RWPE2 (cell line): ENCODE data around the gene DMRTC2.

ENCODE experiments used
- ATAC-seq: fragments of 200-7000 bp; cut with Tn5 transposase; 3 replicates; pipeline ENCODE4 v1.9.1; 2021; ENCODE audit warnings: low read depth
- DNase-seq: peaks from one replicate; pipeline ENCODE4 v3.0.0-alpha.2; 2020; ENCODE audit warnings: low spot score
- H3K27ac ChIP-seq: fragments of 450-650 bp; 2 replicates; pipeline ENCODE4 v1.5.1; 2017; ENCODE audit warnings: mild to moderate bottlenecking; ENCODE audit not compliant: poor library complexity, severe bottlenecking
- H3K27me3 ChIP-seq: fragments of 250-450 bp; sonication (Bioruptor Pico); 2 replicates; pipeline ENCODE4 v1.5.1; 2021; ENCODE audit warnings: mild to moderate bottlenecking, moderate library complexity; ENCODE audit not compliant: insufficient read depth, poor library complexity, severe bottlenecking
- H3K36me3 ChIP-seq: fragments of 250-450 bp; sonication (Bioruptor Pico); 2 replicates; pipeline ENCODE4 v1.5.1; 2020; ENCODE audit warnings: low read depth, mild to moderate bottlenecking, moderate library complexity
- H3K4me1 ChIP-seq: fragments of 250-450 bp; sonication (Bioruptor Pico); 2 replicates; pipeline ENCODE4 v1.5.1; 2021; ENCODE audit warnings: mild to moderate bottlenecking, moderate library complexity; ENCODE audit not compliant: insufficient read depth, poor library complexity, severe bottlenecking
- H3K4me3 ChIP-seq: fragments of 250-450 bp; sonication (Bioruptor Pico); 2 replicates; pipeline ENCODE4 v1.5.1; 2021; ENCODE audit warnings: mild to moderate bottlenecking, moderate library complexity; ENCODE audit not compliant: severe bottlenecking
- H3K9me3 ChIP-seq: fragments of 250-450 bp; sonication (Bioruptor Pico); 2 replicates; pipeline ENCODE4 v1.5.1; 2021; ENCODE audit warnings: mild to moderate bottlenecking, moderate library complexity; ENCODE audit not compliant: severe bottlenecking
- CTCF ChIP-seq: fragments of 450-650 bp; IDR thresholded peaks from one replicate; pipeline ENCODE4 v1.5.1; 2017; ENCODE audit warnings: mild to moderate bottlenecking, moderate library complexity; ENCODE audit not compliant: poor library complexity, severe bottlenecking

Gene DMRTC2

GRCh38 chr19:41810301-41810700, 34.5 kb upstream of the DMRTC2 start:
- Histone ChIP-seq H3K27ac (no peak overlapping the region), H3K36me3 (no peaks in the 10 kb centered on the region), H3K27me3 (no peaks in the 10 kb centered on the region), H3K9me3 (no peaks in the 10 kb centered on the region), H3K4me3 (no peak overlapping the region), H3K4me1 (no peaks in the 10 kb centered on the region)
- ATAC-seq (no peak), DNase-seq (no peak)
- no peak for TF ChIP-seq CTCF

- Histone ChIP-seq H3K9me3 (no peaks in the 10 kb centered on the region), H3K27ac (no peak overlapping the region), H3K36me3 (no peaks in the 10 kb centered on the region), H3K4me1 (no peaks in the 10 kb centered on the region), H3K4me3 (no peak overlapping the region), H3K27me3 (no peaks in the 10 kb centered on the region)
- ATAC-seq (no peak), DNase-seq (no peak)
- no peak for TF ChIP-seq CTCF
These were observed 33.8 kb upstream of the DMRTC2 start for GRCh38 chr19:41811036-41811435.

GRCh38 chr19:41811981-41812380, 32.9 kb upstream of the DMRTC2 start:
- Histone ChIP-seq H3K27ac (no peak overlapping the region), H3K27me3 (no peaks in the 10 kb centered on the region), H3K9me3 (no peaks in the 10 kb centered on the region), H3K4me3 (no peak overlapping the region), H3K36me3 (no peaks in the 10 kb centered on the region), H3K4me1 (no peaks in the 10 kb centered on the region)
- TF ChIP-seq CTCF, result no peak
- ATAC-seq (no peak), DNase-seq (no peak)

GRCh38 chr19:41813911-41814310, 30.9 kb upstream of the DMRTC2 start:
- no peaks in the 10 kb centered on the region for H3K4me1 ChIP-seq

More at GRCh38 chr19:41813911-41814310, 30.9 kb upstream of the DMRTC2 start:
- peaks cover 3% of the 10 kb centered on the region for H3K27me3 ChIP-seq
- no peaks in the 10 kb centered on the region for H3K9me3 ChIP-seq
- no peak for TF ChIP-seq CTCF
- H3K36me3 ChIP-seq, result no peaks in the 10 kb centered on the region
- H3K27ac ChIP-seq, result no peak overlapping the region
- DNase-seq, result no peak
- no peak for ATAC-seq
- no peak overlapping the region for H3K4me3 ChIP-seq
